GM21737 (cell line): ENCODE results near the gene SPRR1A.

Experiments used
- ATAC-seq: cut with Tn5 transposase; IDR thresholded peaks from one replicate; pipeline ENCODE4 v1.9.1; 2021; ENCODE audit warnings: mild to moderate bottlenecking, moderate library complexity; ENCODE audit not compliant: unreplicated experiment

The SPRR1A gene

DNA sequence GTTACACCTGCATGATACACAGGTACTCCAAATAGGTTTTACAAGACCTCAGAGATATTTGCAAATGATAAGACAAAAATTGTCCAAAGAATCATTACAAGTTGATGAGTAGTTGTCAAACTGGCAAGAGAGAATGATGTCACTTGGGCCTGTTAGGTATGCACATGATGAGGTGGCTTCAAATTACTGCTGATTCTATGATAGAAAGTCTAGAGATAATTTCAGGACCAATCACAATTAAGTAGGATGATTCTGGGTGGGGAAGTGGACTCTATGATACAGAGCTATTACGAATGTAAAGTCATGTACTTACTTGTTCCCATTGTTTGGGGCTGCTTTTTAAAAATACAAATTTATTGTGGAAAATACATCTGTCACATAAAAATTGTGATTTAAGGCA lies 41.9 kb downstream of the SPRR1A start:
- no peak for ATAC-seq

DNA sequence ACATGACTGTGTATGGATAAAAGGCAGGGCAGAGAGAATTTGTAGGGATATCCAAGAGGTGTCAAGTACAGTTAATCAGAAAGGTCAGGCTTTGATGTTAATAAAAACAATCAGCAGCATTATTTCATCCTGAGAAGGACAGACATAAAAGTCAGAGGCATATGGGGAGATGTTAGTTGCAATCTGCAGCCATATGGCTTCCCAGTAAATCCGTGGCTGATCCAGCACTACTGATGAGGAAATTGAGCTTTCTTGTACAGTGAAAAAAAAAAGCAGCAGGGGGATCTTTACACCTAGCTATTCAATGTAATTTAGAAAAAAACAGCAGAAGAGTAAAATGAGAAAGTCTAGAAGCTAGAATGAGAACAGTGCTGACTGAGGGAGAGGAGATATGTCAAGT lies 44.9 kb downstream of the SPRR1A start:
- no peak for ATAC-seq

DNA sequence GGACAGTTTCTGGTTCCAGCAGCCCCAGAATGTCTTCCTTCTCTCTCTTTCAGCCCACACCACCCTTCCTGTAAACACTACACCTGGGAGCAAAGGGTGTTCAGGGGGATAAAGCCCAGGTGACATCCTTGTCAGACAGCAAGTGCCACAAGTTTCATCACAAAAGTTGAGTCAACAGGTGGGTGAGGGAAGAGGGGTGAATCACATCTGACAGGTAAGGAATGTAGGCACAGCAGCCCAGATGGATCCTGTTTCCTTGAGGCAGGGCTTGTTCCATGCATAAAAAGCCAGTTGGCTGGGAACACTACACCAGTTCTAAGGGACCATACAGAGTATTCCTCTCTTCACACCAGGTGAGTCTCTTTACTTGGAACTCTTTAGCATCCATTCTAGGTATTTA lies 47.0 kb downstream of the SPRR1A start, which contains the start of gene SPRR1B:
Gene SPRR1B (plus strand): TSS at position 309 of the 400 bp plus-strand sequence. CDS start 1,143 bp downstream, outside the sequence.
- ATAC-seq, result no peak

- ATAC-seq, result no peak
Observed at GRCh38 chr1:153032073-153032472, 48.2 kb downstream of the SPRR1A start.

DNA sequence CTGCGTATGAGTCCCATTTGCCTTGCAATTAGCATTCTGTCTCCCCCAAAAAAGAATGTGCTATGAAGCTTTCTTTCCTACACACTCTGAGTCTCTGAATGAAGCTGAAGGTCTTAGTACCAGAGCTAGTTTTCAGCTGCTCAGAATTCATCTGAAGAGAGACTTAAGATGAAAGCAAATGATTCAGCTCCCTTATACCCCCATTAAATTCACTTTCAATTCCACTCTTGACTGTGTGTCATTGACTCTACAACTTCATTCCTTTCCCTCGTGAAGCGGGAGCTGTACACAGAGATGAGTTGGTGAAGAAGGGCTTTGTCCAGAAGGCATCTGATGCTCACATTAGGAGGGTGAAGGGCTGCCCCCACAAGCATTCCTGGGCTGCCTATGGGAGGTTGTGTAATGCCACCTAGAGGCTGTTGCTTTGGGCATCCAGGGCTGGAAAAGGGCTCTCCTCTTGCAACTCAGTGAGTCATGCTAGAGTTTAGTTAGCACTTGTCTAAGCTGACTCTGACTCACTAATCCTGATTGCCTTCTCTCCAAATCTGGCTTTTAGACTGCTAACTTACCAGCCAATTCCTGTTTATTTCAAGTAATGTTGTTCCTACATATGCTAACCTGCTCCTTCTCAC lies 48.9 kb downstream of the SPRR1A start:
- no peak for ATAC-seq

DNA sequence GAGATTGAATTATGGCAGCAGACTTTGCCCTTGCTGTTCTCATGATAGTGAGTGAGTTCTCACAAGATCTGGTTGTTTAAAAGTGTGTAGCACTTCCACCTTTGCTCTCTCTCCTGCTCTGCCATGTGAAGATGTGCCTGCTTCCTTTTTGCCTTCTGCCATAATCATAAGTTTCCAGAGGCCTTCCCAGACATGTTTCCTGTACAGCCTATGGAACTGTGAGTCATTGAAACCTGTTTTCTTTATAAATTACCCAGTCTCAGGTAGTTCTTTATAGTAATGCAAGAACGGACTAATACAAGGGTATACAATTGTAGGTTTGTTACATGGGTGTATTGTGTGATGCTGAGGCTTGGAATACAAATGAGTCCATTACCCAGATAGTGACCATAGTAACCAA lies 51.3 kb downstream of the SPRR1A start:
- ATAC-seq, result no peak
